ENCODE measurements around the gene BTG4. TPM values are rescaled to one million over a fixed set of nuclear protein-coding genes. Genes with fewer than 3 reads are reported as not detected.

BTG4 gene
- total RNA-seq, 2 experiments from 2014 or later = not detected

DNA sequence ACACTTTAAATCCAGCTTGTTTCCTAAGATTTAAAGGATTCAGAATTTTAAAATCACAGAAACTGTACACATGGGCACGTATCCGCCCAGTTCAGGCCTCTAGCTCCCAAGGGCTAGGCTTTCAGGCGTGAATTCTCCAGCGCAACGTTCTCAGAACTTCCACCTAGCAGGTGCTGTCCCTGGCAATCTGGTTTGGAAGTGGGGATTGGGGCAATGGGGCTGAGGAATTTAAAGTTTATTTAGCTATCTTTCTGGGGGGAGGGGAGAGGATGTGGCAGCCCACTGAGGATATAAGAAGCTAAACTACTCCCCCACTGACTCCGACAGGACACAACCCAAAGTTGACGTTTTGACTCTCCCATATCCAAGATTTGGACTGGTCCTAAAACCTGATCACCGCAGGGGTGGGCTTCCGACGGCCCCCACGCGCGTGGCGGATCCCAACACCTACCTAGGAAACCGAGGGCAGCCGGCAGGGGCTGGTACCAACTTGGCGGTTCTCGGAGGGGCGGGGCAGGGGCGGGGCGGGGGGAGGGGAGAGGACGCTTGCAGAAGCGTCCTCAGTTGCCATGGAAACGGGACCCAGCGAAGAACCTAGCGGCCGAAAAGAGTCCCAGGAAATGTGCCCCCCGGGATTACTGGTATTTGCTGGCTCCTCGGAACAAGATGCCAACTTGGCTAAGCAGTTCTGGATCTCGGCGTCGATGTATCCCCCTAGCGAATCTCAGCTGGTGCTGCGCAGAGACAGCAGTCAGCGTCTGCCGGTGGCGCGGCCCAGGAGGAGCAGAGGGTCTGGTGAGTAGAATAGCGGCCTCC lies 2.2 kb upstream of the BTG4 start, which contains the start of gene HOATZ:
Gene HOATZ (plus strand): TSS at position 563 of the 816 bp plus-strand sequence. CDS start 7 bp downstream, at position 570.
- POLR2A ChIA-PET = interaction anchor here (0.6 kb wide), 1 partner anchor 26 kb away, joined by 4 read pairs; the partner anchor contains the start of gene LAYN
- CTCF ChIA-PET = interaction anchor here (0.6 to 1.4 kb wide), 3 partner anchors 8 to 41 kb away, joined by 3 to 6 read pairs (median 3); no protein-coding TSS in a partner anchor

DNA sequence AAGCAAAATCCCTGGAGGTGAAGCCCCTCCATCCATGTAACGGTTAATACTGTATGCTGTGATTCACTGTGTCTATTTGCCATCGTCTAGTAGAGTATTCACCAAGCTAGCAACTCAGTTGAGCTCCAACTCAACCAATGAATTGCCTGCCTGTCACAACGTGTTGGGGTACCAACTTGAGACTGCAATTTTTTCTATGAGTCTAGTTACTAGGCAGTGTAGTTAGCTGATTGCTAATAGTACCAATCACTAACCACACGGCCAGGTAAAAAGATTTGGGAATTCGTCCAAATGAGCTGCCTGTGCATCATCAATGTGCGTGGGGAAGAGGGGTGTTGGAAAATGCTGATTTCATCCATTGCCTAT lies 1.0 kb upstream of the BTG4 start:
- CTCF ChIA-PET = interaction anchor here (1.3 to 1.4 kb wide), 2 partner anchors 21 to 40 kb away, joined by 3 read pairs; no protein-coding TSS in a partner anchor
- POLR2A ChIA-PET = no interaction called here

GRCh38 chr11:111510311-111510710 lies 1.9 kb downstream of the BTG4 start:
- POLR2A ChIA-PET = no interaction called here

DNA sequence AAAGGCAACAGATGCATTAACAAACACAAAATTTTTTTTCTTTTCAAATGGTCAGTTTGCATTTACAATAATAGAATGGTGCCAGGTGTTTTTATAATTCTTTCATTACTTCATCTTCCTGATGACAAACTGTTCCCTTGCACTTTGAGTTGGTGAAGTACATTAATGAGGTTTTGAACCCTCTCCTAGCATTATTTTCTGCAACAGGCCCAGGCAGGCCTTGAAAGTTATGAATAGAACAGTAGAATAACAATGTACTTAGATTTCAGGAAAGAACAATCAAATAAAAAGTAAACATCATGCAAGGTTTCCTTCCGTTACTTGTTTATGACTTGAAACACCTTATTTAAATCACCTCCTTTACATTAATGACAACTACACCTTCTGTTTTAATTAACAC lies 9.6 kb downstream of the BTG4 start:
- ChIA-PET POLR2A (no interaction called here), CTCF (no interaction called here)

More at GRCh38 chr11:111510311-111510710, 1.9 kb downstream of the BTG4 start:
- CTCF ChIA-PET = interaction anchor here (0.7 kb wide), 1 partner anchor 87 kb away, joined by 3 read pairs; no protein-coding TSS in a partner anchor

GRCh38 chr11:111500481-111500880 lies 11.7 kb downstream of the BTG4 start:
- ChIA-PET CTCF (no interaction called here), POLR2A (no interaction called here)

DNA sequence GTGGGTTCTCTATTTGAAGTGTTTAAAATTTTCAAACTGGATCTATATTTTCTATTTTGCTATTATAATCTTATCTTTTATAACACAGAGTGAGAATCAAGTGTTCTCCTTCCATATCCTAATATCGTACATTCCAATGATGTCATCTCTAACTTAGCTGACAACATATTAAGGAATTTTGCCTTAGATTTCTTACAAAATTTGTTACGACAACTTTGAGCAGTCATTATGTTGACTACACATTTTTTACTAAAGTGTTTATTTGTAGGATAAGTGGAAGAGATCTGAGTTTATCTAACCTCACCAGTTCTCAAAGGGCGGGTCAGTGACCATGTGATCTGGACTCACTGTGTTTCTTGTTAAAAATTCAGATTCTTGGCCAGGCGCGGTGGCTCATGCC lies 12.7 kb downstream of the BTG4 start:
- ChIA-PET CTCF (no interaction called here), POLR2A (no interaction called here)

DNA sequence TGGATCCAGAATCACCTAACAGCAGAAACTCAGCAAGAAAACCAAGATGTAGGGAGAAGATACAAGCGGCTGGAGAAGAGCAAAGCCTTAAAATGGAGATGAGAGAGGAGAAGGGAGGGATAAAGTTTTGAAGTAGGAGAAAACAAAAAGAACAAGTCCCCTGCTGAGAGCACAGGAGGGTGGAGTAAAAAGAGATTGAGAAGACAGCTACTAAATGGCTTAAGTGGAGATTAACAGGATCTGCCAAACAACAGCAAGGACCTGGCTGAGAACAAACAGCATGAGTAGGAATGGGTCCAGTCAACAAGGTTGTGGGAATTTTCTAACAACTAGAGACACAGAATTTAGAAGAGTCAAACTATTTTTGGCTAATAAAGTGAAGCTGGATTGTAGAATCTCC lies 18.1 kb downstream of the BTG4 start:
- ChIA-PET CTCF (no interaction called here), POLR2A (no interaction called here)

- CTCF ChIA-PET = no interaction called here
- POLR2A ChIA-PET = no interaction called here
These were observed 21.7 kb downstream of the BTG4 start for GRCh38 chr11:111490496-111490895.

- POLR2A ChIA-PET = no interaction called here
These were observed 28.8 kb downstream of the BTG4 start for GRCh38 chr11:111483431-111483830.

GRCh38 chr11:111479666-111480065 lies 32.5 kb downstream of the BTG4 start:
- POLR2A ChIA-PET = no interaction called here
- CTCF ChIA-PET = interaction anchor here (0.6 kb wide), 1 partner anchor 43 kb away, joined by 6 read pairs; no protein-coding TSS in a partner anchor

More at GRCh38 chr11:111483431-111483830, 28.8 kb downstream of the BTG4 start:
- CTCF ChIA-PET = no interaction called here

- ChIA-PET POLR2A (no interaction called here), CTCF (no interaction called here)
These were observed 34.3 kb downstream of the BTG4 start for GRCh38 chr11:111477898-111478297.

DNA sequence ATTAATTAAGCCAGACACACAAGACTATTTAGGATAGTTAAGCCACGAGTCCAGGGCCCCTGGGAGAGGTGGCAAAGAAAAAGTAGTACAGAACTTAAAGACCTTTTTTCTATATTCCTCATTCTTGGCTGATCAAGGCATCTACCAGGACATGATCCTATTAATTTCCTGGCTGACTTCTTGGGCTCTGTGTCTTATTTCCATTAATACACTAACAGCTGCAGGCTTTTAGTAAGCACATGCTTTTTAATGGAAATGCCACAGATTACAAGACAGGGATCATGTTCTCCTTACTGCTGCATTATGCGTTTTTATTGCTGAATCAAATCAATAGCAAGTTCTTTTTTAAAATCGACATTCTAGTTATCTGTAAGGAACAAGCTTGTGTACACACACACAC lies 35.2 kb downstream of the BTG4 start:
- POLR2A ChIA-PET = interaction anchor here (0.6 kb wide), 1 partner anchor 302 kb away, joined by 5 read pairs; no protein-coding TSS in a partner anchor
- CTCF ChIA-PET = no interaction called here

- ChIA-PET POLR2A (interaction anchor here (0.6 kb wide), 1 partner anchor 303 kb away, joined by 5 read pairs; no protein-coding TSS in a partner anchor), CTCF (no interaction called here)
These were observed 35.8 kb downstream of the BTG4 start for GRCh38 chr11:111476366-111476765.

- POLR2A ChIA-PET = no interaction called here
- CTCF ChIA-PET = no interaction called here
These were observed 37.8 kb downstream of the BTG4 start for GRCh38 chr11:111474432-111474831.

DNA sequence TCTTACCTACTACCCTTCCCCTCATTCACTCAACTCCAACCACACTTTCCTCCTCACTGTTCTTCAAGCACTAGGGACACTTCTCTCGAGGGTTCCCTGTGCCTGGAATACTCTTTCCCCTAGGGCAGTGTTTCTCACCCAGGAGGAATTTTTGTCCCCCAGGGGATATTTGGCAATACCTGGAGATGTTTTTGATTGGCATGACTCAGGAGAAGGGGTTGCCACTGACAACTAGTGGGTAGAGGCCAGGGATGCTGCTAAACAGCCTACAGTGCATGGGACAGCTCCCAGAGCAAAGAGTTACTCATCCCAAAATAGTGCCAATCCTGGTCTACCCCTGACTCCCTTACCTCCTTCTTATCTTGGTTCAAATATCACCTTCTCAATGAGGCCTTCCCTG lies 40.0 kb downstream of the BTG4 start:
- CTCF ChIA-PET = interaction anchor here (0.7 kb wide), 1 partner anchor 15 kb away, joined by 4 read pairs; no protein-coding TSS in a partner anchor

GRCh38 chr11:111469200-111469599 lies 43.0 kb downstream of the BTG4 start:
- POLR2A ChIA-PET = no interaction called here
- CTCF ChIA-PET = no interaction called here

More for the DNA sequence above, 40.0 kb downstream of the BTG4 start:
- POLR2A ChIA-PET = no interaction called here

DNA sequence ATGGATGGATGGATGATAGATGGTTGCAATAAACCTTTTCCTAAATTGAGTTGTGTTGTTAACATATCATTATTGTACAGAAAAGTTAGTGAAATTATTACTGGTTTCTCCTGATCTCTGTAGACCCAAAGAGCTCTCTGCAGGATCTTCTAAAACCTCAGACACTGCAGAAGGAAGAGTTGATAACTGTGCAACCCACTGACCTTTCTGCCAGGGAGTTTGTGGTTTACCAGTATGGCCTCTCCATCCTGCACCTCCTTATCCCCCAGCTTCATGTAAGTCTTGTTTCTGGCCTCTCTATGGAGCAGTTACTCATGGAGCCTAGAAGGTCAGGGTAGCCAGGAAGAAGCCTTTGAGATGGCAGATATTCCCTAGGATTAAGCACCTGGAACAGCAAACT lies 45.6 kb downstream of the BTG4 start:
- ChIA-PET CTCF (no interaction called here), POLR2A (no interaction called here)

GRCh38 chr11:111465400-111465799 lies 46.8 kb downstream of the BTG4 start:
- CTCF ChIA-PET = interaction anchor here (1.1 kb wide), 1 partner anchor 46 kb away, joined by 4 read pairs; no protein-coding TSS in a partner anchor
- POLR2A ChIA-PET = no interaction called here

- ChIA-PET CTCF (no interaction called here), POLR2A (no interaction called here)
These were observed 48.9 kb downstream of the BTG4 start for GRCh38 chr11:111463276-111463675.

DNA sequence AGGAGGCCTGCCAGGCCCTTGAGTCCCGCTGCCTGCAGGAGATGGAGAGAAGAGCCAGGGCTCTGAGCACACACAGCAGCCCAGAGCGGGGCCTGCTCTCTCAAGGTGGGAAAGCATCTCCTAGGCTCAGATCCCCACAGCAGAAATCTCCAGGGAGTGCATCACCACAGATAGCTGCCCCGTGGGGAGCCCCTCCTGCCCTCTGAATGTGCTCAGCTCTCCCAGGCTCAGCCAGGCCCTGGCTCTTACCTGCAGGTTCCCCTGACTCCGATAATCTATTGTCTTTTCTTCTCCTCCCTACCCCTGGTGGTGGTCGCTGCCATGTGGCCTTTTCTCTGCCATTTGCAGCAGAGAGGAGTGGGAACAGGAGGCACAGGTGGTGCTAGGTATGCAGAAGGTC lies 49.9 kb downstream of the BTG4 start:
- CTCF ChIA-PET = no interaction called here
- POLR2A ChIA-PET = no interaction called here

- CTCF ChIA-PET = no interaction called here
- POLR2A ChIA-PET = no interaction called here
These were observed 50.5 kb downstream of the BTG4 start for GRCh38 chr11:111461460-111462235.
